GM21360 (cell line): ENCODE measurements around the gene NTRK3.
"Not testable (repeated sequence)": the region's sequence is repeated elsewhere in the genome, so short reads cannot be mapped to it uniquely, and the experiment has no call there.

ENCODE experiments used
- ATAC-seq: cut with Tn5 transposase; IDR thresholded peaks from one replicate; pipeline ENCODE4 v1.9.1; 2021; ENCODE audit warnings: mild to moderate bottlenecking, moderate library complexity; ENCODE audit not compliant: unreplicated experiment

NTRK3 gene

GRCh38 chr15:87851497-87851896 lies 405.0 kb downstream of the NTRK3 start:
- ATAC-seq = no peak

DNA sequence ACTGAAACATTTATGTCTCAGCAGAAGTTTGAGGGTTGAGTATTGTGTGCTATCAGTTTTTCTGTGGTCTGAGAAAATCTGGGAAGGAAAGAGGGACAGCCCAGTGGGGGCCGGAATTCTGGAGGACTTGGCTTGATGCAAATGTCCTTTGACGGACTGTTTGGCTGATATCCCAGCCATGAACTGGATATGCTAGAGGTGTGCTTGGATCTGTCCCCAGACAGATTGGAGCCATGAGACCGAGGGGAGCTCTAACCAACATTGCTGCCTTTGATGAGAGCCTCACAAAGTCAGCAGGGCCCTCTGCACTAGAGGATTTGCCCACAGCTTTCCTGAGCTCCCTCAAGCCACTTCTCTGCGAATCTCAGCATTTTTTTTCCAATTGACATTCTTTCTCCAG lies 405.6 kb downstream of the NTRK3 start:
- no peak for ATAC-seq

- no peak for ATAC-seq
Observed at GRCh38 chr15:87849181-87849580, 407.4 kb downstream of the NTRK3 start.

- ATAC-seq = no peak
Observed at GRCh38 chr15:87848012-87848411, 408.5 kb downstream of the NTRK3 start.

GRCh38 chr15:87846746-87847145 lies 409.8 kb downstream of the NTRK3 start:
- ATAC-seq = no peak

GRCh38 chr15:87843312-87843711 lies 413.2 kb downstream of the NTRK3 start:
- ATAC-seq = no peak

GRCh38 chr15:87841426-87841998 lies 415.0 kb downstream of the NTRK3 start:
- ATAC-seq = no peak

DNA sequence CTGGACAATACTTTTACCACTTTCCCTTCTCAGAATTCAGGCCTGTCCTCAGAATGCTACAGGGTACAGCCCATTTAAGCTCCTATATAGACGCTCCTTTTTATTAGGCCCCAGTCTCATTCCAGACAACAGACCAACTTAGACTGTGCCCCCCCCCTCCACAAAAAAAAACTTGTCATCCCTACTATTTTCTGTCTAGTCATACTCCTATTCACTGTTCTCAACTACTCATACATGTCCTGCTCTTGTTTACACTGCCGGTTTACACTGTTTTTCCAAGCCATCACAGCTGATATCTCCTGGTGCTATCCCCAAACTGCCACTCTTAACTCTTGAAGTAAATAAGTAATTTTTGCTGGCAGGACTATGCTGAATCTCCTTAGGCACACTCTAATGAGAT lies 420.7 kb downstream of the NTRK3 start:
- ATAC-seq = not testable (repeated sequence)

DNA sequence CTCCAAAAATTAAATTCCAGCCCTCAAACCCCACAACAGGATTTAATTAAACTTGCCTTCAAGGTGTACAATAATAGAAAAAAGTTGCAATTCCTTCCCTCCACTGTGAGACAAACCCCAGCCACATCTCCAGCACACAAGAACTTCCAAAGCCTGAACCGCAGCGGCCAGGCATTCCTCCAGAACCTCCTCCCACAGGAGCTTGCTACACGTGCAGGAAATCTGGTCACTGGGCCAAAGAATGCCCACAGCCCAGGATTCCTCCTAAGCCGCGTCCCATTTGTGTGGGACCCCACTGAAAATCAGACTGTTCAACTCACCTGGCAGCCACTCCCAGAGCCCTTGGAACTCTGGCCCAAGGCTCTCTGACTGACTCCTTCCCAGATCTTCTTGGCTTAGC lies 423.2 kb downstream of the NTRK3 start:
- not testable (repeated sequence) for ATAC-seq

GRCh38 chr15:87829332-87830050 lies 427.0 kb downstream of the NTRK3 start:
- no peak for ATAC-seq

DNA sequence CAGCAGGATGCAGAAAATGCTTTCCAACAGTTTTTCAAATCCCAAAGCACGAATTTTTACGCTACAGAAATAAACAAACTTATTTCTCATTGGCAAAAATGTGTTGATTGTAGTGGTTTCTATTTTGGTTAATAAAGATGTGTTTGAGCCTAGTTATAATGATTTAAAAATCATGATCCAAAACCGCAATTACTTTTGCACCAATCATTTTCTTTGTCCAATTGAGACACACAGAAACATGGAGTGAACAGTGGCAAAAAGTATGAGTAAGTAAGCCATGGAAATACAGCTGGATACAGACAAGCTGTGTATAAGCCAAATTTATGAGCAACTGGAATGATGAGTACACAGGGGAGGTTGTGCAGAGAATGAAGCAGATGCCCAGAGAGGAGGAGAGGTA lies 427.9 kb downstream of the NTRK3 start:
- no peak for ATAC-seq

DNA sequence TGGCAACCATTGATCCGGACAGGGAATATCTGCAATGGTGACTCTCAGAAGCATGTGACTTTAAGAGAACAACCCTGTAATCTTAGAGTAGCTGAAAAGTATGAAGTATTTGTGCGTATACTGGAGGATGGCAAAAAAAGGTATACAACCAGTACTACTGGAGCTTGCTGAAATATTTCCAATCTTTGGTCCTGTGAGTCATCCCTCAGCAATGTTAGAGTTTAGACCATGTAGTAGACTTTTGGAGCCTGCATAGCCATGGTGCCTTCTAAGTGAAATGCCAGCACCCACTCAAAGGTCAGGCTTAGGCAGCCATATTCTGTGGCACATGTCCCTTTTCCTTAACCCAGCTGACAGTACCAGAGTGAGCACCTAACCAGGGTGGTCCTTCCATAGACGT lies 429.4 kb downstream of the NTRK3 start:
- no peak for ATAC-seq

GRCh38 chr15:87826119-87826747 lies 430.3 kb downstream of the NTRK3 start:
- ATAC-seq = no peak

DNA sequence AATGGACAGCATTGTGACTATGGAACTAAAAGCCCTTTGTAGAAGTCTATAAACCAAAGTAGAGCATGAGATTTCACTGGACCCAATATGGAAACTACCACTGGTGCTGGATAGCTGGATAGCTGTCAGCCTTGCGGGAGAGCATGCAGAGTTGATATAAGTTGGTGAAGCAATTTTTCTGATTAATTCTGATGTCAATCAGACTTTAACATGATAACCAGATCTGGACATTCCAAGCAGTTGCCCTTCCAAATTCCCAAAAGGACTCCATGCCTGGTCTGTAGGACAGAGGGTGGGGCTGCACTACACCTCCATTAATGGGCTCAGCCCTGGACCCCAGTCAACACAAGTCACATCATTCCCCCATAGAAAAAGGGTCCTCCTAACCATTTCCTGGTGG lies 437.8 kb downstream of the NTRK3 start:
- ATAC-seq = no peak

GRCh38 chr15:87817553-87817952 lies 439.0 kb downstream of the NTRK3 start:
- no peak for ATAC-seq

DNA sequence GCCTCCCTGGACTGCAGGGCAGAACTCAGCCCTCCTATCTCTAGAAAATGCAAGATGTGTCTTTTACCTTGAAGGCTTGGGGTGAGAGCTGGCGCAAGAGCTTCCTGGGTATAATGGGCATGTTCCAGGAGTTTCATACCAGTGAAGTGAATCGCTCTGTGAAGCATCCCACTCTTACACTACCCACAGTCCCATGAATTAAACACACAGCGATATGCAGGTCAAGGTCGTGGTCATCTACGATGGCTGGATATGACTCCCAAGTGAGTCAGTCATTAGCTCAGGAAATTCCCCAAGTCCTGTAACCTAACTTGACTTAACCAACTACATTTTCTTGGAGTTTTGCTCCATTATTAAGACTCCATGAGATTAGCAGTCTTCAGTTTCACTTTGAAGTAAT lies 439.7 kb downstream of the NTRK3 start:
- no peak for ATAC-seq

GRCh38 chr15:87816016-87816415 lies 440.5 kb downstream of the NTRK3 start:
- ATAC-seq = no peak
